ENCODE measurements around the gene ARL4A.
"Not testable (repeated sequence)": the region's sequence is repeated elsewhere in the genome, so short reads cannot be mapped to it uniquely, and the experiment has no call there.

ARL4A gene, protein sequence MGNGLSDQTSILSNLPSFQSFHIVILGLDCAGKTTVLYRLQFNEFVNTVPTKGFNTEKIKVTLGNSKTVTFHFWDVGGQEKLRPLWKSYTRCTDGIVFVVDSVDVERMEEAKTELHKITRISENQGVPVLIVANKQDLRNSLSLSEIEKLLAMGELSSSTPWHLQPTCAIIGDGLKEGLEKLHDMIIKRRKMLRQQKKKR

DNA sequence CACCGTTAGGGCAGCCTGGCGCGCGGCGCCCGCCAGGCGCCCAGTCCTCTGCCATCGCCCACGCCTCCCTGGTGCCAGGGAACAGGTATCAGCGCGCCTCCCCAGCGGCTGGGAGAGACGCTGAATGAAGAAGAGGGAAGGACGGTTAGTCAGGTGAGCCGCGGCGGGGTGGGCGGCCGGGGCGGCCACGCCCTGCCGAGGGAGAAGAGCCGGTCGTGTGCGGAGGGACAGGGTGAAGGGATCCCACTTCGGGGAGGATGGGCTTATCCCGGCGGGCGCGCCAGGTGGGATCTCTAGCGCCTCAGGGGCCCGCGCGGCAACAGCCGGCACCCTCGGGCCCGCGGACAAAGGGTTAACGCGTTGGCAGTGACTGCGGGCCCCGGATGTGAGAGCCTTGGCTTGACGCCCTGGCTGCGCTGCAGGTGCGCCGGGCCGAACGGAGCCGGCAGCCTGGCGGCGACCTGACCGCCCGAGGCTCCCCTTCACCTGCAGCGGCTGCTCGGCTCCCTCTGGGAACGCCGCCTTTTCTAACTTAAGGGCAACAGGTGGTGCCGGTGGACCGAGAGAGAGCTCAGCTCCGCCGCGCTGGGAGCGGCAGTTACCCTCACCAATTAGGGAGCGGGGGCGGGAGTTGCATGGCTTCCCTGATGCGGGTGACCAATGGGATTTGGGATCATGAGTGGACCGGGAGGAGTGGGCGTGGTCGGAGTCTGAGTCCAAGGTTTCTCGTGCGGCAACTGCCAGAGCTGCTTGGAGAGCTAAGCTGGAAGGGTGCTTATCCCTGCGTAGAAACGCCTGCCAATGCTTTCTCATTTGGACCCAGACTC, at the start of gene ARL4A:
Gene ARL4A, plus strand, starts transcription at position 743 of the 827 bp plus-strand sequence. CDS start 622 bp downstream, outside the sequence.
- DNase-seq = peak; percentile 69

DNA sequence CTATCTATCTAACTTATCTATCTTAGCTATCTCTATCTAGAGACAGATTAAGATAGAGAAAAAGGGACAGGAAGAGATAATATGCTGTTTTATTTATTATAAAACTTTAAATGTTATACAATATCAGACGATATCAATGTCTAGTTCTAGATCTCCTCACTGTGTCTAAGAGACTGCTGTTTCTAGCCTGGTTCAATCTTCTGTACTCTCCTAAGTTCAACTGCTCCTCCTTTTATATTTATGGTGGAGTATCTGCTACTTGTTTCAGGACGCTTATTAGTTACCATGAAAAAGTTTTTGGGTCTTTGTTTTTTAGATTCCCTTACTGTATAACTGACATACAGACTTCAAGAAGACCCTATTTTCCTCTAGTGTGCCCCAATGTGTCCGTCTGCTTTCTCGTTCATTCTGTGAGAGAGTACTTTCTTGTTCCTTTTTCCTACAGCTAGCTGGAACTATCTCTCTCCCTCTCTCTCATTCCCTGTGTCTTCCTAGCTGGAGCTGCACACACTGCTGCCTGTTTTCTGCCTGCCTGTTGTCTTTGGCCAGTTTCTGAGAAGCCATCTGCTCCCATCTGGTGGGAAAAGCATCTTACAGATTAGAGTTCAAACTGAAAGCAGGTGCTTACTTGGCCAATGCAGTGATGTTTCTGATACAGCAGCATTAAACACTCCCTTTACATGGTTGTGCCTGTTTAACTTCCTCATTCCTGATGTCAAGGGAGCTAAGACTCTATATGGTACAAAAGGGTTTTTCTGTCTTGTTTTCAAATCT, 49.4 kb upstream of the ARL4A start:
- DNase-seq = no peak

DNA sequence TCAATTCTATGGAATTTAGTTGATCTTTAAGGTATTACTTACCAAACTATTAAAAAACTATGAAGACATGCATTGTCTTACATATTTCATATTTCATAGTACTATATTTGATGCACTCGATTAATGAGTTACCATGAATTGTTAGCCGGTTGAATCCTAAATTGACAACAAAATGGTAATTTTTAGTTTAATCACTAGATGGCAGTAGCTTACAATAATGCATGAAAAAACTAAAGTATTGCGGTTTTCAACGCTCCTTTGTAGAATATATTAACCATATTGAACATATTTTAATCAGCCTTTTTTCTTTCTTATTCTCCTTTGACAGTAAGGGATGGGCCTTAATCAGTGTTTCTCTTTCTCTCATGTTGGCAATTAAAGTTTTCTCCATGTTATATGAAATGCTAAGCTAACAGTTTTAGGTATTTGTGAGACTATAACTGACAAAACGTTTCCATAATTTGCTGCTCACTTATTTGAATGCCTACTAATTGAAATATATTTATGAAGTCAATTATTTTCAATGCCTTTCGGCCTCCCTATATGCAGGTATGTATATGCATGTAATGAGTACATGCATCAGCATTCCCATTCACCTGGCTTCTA, 48.5 kb upstream of the ARL4A start:
- no peak for DNase-seq

DNA sequence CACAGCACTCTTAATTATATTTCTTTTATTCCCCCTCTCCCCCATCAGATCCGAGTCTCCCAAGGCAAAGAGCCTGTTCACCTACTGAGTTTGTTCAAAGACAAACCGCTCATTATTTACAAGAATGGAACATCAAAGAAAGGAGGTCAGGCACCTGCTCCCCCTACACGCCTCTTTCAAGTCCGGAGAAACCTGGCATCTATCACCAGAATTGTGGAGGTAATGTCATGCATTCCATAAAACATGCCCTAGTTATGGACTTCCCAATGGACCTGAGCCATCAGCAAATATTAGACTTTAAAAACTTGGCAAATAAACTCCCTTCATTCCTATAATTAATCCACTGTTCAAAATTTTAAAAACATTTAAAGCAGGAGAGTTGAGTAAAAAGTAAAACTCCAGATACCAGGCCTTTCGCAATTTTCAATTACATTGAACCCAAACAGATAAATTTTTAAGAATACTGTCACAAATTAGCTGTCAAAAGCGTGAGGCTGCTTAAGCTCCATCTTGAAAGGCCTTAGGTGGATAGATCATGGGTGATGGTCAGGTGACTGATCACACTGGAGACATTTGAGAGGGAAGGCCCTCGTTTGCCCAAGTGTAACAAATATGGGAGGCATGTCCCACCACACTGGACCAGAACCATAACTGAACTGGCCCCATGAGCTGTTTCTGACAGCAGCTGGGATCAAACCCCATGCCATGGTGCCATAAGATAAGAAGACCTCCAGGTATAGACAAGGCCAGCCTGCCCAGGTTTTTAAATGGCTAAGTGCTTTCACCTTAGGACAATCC, 46.9 kb upstream of the ARL4A start:
- no peak for DNase-seq

DNA sequence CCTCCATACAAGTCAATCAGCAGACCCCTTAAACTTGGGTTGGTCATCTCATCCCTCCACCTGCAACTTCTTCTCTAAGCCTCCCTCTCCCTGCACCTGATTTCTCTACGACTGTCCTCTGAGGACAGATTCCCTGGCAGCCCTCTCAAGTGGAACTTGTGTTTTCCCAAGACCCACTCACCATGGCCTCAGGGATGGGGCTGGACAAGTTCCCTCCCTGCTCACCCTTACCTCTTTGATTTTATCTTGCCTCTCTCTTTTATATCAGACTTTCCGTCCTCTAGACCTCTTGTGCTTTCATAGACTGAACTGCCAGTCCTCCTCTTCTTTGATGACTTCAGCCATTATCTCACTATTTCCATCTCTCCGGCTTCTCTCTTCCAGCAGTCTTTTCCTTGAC, 46.2 kb upstream of the ARL4A start:
- DNase-seq = no peak

DNA sequence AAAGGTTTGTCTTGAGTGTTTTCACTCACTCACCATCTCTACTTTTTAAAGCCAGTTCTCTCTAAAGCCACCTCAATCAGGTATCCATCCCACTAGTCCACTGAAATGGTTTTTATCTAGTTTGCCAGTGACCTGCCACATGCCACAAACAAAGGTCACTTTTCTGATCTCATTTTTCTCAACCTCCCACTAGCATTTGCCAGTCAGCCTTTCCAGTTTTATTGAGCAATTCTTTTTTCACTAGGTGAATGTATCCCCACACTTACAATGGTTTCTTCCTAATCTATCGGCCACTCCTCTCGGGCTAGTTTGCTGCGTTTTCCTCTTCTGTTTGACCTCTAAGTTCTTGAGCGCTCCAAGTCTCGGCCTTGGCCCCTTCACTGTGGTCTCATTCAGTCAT, 44.9 kb upstream of the ARL4A start:
- no peak for DNase-seq

DNA sequence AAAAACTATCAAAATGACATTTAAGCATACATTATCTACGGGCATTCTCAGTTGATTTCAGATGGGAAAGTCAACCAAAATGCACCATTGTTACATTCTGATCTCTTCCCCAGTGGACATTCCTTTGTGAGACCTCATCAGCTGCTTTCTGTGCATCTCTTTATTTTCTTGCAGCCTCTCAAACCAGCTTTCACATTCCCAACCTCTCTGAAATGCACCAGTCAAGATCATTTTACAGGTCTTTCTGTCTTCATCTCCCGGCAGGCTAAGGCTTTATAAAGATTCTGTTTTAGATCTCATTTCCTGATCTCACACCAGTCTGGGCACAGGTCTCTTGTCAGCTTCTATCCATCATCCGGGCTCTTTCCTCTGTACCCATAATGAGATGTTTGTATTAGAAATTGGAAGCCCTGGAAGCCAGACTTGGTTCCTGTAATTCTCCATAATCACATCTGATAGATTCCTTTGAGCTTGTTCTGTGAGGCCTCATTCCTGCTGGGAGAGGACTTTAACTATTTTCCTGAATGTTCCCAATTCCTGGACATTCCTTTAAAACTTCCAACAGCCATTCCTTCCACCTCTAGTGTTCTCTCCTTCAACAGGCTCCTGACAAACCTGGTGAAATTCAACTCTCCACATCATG, 44.3 kb upstream of the ARL4A start:
- no peak for DNase-seq

DNA sequence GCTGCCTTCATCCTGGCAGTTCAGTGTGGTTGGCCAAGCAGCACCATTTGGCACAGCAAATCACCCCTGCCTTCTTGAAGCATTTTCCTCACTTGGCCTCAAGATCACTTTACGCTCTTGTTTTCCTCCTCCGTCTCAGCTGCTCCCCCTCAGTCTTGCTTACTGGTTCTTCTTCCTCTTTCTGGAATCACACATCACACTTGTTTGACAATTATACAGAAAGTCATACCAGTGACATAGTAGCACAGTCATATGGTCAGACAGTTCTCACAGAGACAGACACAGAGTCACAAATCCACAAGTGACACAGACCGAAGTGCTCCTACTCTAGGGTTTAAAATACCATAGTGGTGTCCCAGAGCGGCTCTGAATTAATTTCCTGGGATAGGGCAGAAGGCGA, 43.8 kb upstream of the ARL4A start:
- no peak for DNase-seq

DNA sequence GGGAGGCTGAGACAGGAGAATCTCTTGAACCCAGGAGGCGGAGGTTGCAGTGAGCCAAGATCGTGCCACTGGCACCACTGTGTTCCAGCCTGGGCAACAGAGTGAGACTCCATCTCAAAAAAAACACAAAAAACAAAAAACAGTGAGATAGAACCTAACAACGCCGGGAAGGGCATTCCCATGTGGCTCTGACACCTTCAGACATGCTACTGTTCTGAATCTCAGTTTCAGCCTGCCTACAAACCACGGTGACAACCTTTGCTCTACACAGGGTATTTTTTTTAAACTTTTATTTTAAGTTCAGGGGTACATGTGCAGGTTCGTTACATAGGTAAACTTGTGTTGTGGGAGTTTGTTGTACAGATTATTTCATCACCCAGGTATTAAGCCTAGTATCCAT, 42.2 kb upstream of the ARL4A start:
- DNase-seq = not testable (repeated sequence)

DNA sequence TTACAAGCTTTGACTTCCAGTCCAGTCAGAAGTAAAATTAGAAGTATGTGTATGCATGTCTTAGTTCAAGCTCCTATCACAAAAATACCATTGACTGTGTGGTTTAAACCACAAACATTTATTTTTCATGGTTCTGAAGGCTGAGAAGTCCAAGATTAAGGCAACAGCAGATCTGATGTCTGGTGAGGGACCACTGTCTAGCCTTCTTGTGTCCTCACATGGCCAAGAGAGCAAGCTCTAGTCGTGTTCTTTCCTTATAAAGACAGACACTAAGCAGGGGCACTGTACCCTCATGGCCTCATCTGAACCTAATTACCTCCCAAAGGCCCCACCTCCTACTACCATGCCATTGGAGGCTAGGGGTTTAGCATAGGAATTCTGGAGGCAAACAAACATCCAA, 41.3 kb upstream of the ARL4A start:
- no peak for DNase-seq

DNA sequence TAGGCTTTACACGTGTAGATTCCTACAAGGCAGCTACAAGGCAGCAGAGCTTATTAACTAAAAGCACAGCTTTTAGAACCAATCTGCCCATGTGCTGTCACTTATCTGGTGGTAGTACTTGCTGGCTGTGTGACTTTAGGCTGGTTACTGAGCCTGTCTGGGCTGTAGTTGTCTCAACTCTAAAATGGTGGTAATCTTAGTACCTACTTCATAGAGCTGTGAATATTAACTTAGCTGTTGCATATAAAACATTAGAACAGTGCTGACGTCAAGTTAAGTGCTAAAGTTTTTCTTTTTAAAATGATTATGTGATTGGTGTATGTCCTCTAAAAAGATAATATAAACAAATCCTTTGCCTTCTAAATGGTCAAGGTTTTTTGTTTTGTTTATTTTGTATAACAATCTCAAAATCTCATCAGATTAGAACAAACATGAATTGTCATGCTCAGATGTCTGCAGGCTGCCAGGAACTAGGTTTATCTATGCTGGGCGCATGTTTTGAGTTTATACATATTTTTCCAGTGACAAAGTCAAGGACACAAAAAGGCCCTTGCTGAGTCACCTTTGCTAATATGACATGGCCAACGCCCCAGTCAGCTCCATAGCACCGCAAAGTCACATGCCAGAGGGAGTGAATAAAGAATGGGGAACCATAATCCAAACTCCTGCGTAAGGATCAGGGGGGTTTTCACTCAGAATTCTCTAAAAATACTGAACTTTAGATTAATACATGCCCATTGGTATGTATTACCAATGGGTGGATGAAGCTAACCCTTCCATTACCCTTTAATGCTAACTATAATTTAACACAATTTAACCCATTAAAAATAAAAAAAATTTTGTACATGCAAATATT, 39.8 kb upstream of the ARL4A start:
- DNase-seq = no peak

DNA sequence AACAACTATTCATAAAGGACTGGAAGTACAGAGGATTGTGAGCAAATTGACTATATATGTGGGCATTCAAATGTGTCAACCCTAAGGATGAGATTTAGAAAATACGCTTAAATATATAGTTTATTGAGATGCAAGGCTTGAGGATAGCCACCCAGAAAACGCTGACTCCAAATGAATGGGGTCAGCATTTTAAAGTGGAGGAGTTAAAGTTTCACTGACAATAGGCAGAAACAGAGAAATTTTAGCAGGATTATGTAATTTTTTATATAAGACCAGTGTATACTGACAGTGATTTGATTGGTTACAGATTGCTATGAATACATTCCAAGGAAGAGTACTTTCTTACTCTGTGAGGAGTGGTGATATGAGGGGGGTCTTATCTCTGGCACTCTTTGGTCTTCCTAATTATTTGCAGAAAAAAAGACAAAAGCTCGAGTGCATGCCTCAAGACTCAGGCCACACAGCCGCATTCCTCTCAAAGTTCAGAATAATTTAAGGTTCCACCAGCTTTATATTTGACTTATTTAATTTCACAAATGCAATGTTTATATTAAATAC, 38.6 kb upstream of the ARL4A start:
- no peak for DNase-seq

DNA sequence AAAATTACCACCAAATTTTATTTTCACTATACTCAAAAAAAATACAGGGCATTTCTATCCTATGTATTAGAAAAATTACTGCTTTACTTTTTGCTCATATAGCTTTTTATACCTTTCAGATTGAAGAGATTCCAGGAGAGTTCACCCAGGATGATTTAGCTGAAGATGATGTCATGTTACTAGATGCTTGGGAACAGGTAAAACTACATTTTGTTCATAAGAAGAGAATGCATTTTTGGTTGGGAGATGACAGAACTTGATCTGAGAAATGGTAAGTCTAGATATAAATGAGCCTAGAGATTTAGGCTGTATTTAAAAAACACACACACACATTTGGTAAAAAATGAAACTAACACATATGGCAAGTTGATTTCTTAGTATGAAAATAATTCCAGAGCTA, 38.1 kb upstream of the ARL4A start:
- no peak for DNase-seq

DNA sequence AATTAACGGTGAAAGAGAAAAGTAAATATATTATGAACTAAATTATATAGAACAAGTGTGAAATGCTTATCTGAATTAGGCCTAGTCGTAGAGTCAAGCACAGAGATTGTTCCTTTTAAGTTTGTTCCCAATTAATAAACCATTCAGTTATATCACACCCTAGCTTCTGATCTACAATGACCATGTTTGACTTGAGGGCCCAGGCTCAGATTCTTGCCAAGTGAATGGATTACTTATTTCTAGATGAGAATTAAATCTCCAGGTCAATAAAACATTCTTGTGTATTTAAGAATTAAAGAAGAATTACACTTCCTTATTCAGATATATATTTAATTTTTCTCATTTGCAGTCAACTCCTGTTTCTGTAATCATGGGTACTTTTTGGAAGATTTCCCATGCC, 37.4 kb upstream of the ARL4A start:
- DNase-seq = no peak

DNA sequence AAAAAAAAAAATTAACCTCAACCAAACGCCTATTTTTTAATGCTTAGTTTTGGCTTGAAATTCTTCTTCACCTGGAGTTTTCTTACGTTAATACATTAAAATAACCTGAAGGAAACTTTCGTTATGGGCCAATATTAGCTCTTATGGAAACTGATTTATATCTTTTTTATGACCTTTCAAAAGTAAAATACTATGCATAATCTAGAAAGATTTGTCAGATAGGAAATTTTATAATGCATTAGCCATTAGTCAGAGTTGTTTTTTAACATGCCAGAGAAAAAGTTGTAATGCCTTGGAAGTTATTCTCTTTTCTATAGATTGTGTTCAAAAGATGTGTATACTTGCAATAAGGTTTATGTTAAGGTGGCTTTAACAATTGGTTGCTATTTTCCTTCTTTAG, 34.3 kb upstream of the ARL4A start:
- no peak for DNase-seq

DNA sequence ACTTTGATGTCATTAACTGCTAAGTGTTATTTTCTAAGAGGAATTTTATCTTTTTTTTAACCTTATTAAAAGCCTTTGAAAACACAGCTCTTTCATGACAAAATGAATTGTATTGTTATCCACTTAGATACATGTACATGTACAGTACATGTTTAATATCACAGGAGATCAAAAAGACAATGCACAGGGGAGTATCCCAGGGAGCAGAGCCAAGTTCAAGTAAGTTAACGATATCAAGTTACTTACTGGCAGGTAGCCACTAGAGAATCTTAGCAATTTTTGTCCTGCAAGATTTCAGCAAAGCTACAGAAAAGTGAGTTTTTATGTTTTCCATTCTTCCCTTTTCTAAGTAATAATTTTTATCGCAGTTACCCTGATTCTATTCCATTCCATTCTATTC, 33.9 kb upstream of the ARL4A start:
- DNase-seq = no peak

DNA sequence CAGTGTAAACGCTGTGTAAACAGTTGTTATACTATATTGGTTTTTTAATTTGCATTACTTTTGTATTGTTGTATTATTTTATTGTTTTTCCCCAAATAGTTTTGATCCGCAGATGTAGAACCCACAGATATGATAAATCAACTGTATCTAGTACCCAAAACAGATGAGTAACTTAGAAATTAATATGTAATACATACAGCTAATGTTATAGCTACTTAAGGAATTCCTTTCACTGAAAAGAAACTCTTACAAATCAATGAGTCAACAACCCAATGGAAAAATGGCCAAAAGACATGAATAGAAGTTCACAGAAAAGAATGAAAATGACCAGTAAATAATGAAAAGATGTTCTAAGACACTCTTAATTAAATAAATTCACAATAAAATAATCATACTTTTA, 32.3 kb upstream of the ARL4A start:
- no peak for DNase-seq

DNA sequence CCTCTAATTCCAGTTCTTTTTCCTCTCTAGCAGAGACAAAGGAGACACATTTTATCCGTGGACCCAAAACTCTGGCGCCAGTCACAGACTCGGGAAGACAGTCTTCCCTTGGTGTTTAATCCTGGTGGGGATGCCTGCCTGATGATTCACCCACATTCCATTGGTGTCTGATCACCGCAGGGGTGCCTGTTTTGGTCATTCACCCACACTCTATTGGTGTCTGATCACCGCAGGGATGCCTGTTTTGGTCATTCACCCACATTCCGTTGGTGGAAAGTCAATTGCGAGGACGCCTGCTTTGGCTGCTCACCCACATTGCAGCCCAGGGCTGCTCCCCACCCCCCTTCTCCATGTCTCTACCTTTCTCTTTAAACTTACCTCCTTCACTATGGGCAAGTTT, 27.0 kb upstream of the ARL4A start:
- DNase-seq = not testable (repeated sequence)

DNA sequence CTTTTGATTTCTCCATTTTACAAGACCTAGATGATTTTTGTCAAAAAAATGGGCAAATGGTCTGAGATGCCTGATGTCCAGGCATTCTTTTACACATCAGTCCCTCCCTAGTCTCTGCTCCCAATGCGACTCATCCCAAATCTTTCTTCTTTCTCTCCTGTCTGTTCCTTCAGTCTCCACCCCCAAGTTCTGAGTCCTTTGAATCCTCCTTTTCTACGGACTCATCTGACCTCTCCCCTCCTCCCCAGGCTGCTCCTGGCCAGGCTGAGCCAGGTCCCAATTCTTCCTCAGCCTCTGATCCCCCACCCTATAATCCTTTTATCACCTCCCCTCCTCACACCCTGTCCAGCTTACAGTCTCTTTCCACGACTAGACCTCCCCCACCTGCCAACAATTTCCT, 26.4 kb upstream of the ARL4A start:
- DNase-seq = not testable (repeated sequence)

DNA sequence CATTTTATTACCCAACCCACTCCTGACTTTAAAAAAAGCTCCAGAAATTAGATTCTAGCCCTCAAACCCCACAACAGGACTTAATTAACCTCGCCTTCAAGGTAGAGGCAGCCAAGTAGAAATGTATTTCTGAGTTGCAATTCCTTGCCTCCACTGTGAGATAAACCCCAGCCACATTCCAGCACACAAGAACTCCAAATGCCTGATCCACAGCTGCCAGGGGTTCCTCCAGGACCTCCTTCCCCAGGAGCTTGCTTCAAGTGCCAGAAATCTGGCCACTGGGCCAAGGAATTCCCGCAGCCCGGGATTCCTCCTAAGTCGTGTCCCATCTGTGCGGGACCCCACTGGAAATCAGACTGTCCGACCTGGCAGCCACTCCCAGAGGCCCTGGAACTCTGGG, 25.9 kb upstream of the ARL4A start:
- no peak for DNase-seq

Measured in activated T-cell treated with anti-CD3 and anti-CD28 coated beads for 4 hours (primary cell).